Prostate gland (tissue), 2 donors: Measurements from ENCODE around the gene ADGRB3.

Experiments used
- CTCF ChIP-seq, 4 experiments: fragments of 200-600 bp in 2 of 4; fragments of 450-650 bp in 2 of 4; sonication (generic) in 2 of 4; IDR thresholded peaks; 1 replicate in 3 of 4; 2 replicates in 1 of 4; pipeline ENCODE4 v1.5.1; 2016 to 2019; ENCODE audit warnings: antibody characterized with exemption in 4 of 4, mild to moderate bottlenecking in 2 of 4, moderate library complexity in 2 of 4
- POLR2A ChIP-seq: fragments of 450-650 bp; IDR thresholded peaks from one replicate; pipeline ENCODE4 v1.6.1; 2016; ENCODE audit warnings: antibody characterized with exemption, mild to moderate bottlenecking
- POLR2AphosphoS5 ChIP-seq: sonication (generic); formaldehyde crosslinking; IDR thresholded peaks from one replicate; pipeline ENCODE4 v1.6.1; 2017; ENCODE audit warnings: antibody characterized with exemption

- no peak for TF ChIP-seq POLR2AphosphoS5
- TF ChIP-seq CTCF (IDR thresholded peaks at IDR 0.05), result no peak
- no peak for TF ChIP-seq POLR2A
Measured at GRCh38 chr6:68641172-68641571, 6.1 kb downstream of the ADGRB3 start.
